Activated T-cell treated with anti-CD3 and anti-CD28 coated beads, Interleukin-2, amount 50 U/mL, for 4 hours (primary cell): ENCODE measurements around the gene RBCK1. TPM values are rescaled to one million over a fixed set of nuclear protein-coding genes. Genes with fewer than 3 reads are reported as not detected.

Experiments
- ATAC-seq, 2 donors: fragments of 200-7000 bp; cut with Tn5 transposase; one replicate each; pipeline ENCODE4 v1.10.0; 2021
- DNase-seq: peaks from one replicate; pipeline ENCODE4 v3.0.0-alpha.2; 2020
- H3K27me3 Mint-ChIP-seq: one replicate; pipeline ENCODE4 v1.8.0; 2021; ENCODE audit warnings: low read depth, mixed read lengths
- H3K36me3 Mint-ChIP-seq: one replicate; pipeline ENCODE4 v1.8.0; 2022; ENCODE audit warnings: mixed read lengths; ENCODE audit not compliant: insufficient read depth
- H3K4me1 Mint-ChIP-seq: one replicate; pipeline ENCODE4 v1.8.0; 2021; ENCODE audit warnings: low read depth, mixed read lengths
- H3K4me3 Mint-ChIP-seq: one replicate; pipeline ENCODE4 v1.8.0; 2021; ENCODE audit warnings: mild to moderate bottlenecking, moderate library complexity, mixed read lengths
- H3K9me3 Mint-ChIP-seq: one replicate; pipeline ENCODE4 v1.8.0; 2021; ENCODE audit warnings: mixed read lengths
- total RNA-seq, 3 donors: library from RNA; stranded (reverse); gene quantifications; one replicate each; pipeline ENCODE4 v1.2.1, GENCODE V29; 2021

Gene RBCK1
- total RNA-seq, 3 donors from 2014 or later, result 87.1 to 104 (median 103) TPM

GRCh38 chr20:415820-416322 is 7.8 kb downstream of the RBCK1 start:
- H3K4me1 Mint-ChIP-seq, result peaks cover 39% of the 10 kb centered on the region
- H3K36me3 Mint-ChIP-seq, result peaks cover 35% of the 10 kb centered on the region
- no peak for ATAC-seq
- DNase-seq, result no peak
- no peak overlapping the region for H3K4me3 Mint-ChIP-seq
- no peaks in the 10 kb centered on the region for H3K27me3 Mint-ChIP-seq
- no peaks in the 10 kb centered on the region for H3K9me3 Mint-ChIP-seq

GRCh38 chr20:416950-417800 is 9.1 kb downstream of the RBCK1 start:
- H3K9me3 Mint-ChIP-seq, result no peaks in the 10 kb centered on the region
- H3K36me3 Mint-ChIP-seq, result peaks cover 34% of the 10 kb centered on the region
- no peaks in the 10 kb centered on the region for H3K27me3 Mint-ChIP-seq

GRCh38 chr20:417801-418342 is 9.8 kb downstream of the RBCK1 start:
- DNase-seq, result no peak
- H3K36me3 Mint-ChIP-seq, result peaks cover 33% of the 10 kb centered on the region

More at GRCh38 chr20:416950-417800, 9.1 kb downstream of the RBCK1 start:
- ATAC-seq, result no peak
- DNase-seq, result no peak
- Mint-ChIP-seq H3K4me3 (no peak overlapping the region), H3K4me1 (peaks cover 28% of the 10 kb centered on the region)

GRCh38 chr20:418858-419365 is 10.8 kb downstream of the RBCK1 start:
- no peak for ATAC-seq

More at GRCh38 chr20:417801-418342, 9.8 kb downstream of the RBCK1 start:
- no peaks in the 10 kb centered on the region for H3K27me3 Mint-ChIP-seq
- peaks cover 24% of the 10 kb centered on the region for H3K4me1 Mint-ChIP-seq
- no peaks in the 10 kb centered on the region for H3K9me3 Mint-ChIP-seq
- no peak overlapping the region for H3K4me3 Mint-ChIP-seq
- no peak for ATAC-seq

GRCh38 chr20:419556-420165 is 11.6 kb downstream of the RBCK1 start:
- Mint-ChIP-seq H3K27me3 (no peaks in the 10 kb centered on the region), H3K4me3 (no peak overlapping the region), H3K36me3 (peaks cover 35% of the 10 kb centered on the region), H3K9me3 (no peaks in the 10 kb centered on the region), H3K4me1 (peaks cover 13% of the 10 kb centered on the region)
- DNase-seq, result no peak
- no peak for ATAC-seq

More at GRCh38 chr20:418858-419365, 10.8 kb downstream of the RBCK1 start:
- DNase-seq, result no peak
- Mint-ChIP-seq H3K9me3 (no peaks in the 10 kb centered on the region), H3K36me3 (peaks cover 28% of the 10 kb centered on the region), H3K27me3 (no peaks in the 10 kb centered on the region), H3K4me3 (no peak overlapping the region), H3K4me1 (peaks cover 13% of the 10 kb centered on the region)

GRCh38 chr20:420166-420620 is 12.1 kb downstream of the RBCK1 start:
- peaks cover 36% of the 10 kb centered on the region for H3K36me3 Mint-ChIP-seq

GRCh38 chr20:420721-421574 is 12.8 kb downstream of the RBCK1 start:
- ATAC-seq (no peak), DNase-seq (no peak)
- peaks cover 32% of the 10 kb centered on the region for H3K36me3 Mint-ChIP-seq
- peaks cover 7% of the 10 kb centered on the region for H3K4me1 Mint-ChIP-seq
- H3K27me3 Mint-ChIP-seq, result no peaks in the 10 kb centered on the region
- no peaks in the 10 kb centered on the region for H3K9me3 Mint-ChIP-seq
- H3K4me3 Mint-ChIP-seq, result no peak overlapping the region

More at GRCh38 chr20:420166-420620, 12.1 kb downstream of the RBCK1 start:
- DNase-seq (no peak), ATAC-seq (no peak)
- Mint-ChIP-seq H3K4me1 (peaks cover 12% of the 10 kb centered on the region), H3K9me3 (no peaks in the 10 kb centered on the region), H3K4me3 (no peak overlapping the region), H3K27me3 (no peaks in the 10 kb centered on the region)

GRCh38 chr20:421685-422250 is 13.7 kb downstream of the RBCK1 start:
- DNase-seq, result no peak
- H3K4me3 Mint-ChIP-seq, result no peak overlapping the region
- no peak for ATAC-seq
- H3K27me3 Mint-ChIP-seq, result no peaks in the 10 kb centered on the region
- no peaks in the 10 kb centered on the region for H3K9me3 Mint-ChIP-seq
- H3K36me3 Mint-ChIP-seq, result peaks cover 34% of the 10 kb centered on the region
- peaks cover 11% of the 10 kb centered on the region for H3K4me1 Mint-ChIP-seq

- ATAC-seq, result no peak
- peaks cover 30% of the 10 kb centered on the region for H3K36me3 Mint-ChIP-seq
Measured at GRCh38 chr20:426566-426965, 18.5 kb downstream of the RBCK1 start.

GRCh38 chr20:427401-427800 is 19.3 kb downstream of the RBCK1 start:
- DNase-seq, result no peak
- H3K4me3 Mint-ChIP-seq, result no peak overlapping the region
- H3K9me3 Mint-ChIP-seq, result no peaks in the 10 kb centered on the region
- H3K27me3 Mint-ChIP-seq, result no peaks in the 10 kb centered on the region
- H3K4me1 Mint-ChIP-seq, result peaks cover 17% of the 10 kb centered on the region
- H3K36me3 Mint-ChIP-seq, result peaks cover 24% of the 10 kb centered on the region
- no peak for ATAC-seq

More at GRCh38 chr20:426566-426965, 18.5 kb downstream of the RBCK1 start:
- Mint-ChIP-seq H3K4me3 (no peak overlapping the region), H3K4me1 (peaks cover 13% of the 10 kb centered on the region), H3K9me3 (no peaks in the 10 kb centered on the region), H3K27me3 (no peaks in the 10 kb centered on the region)
- DNase-seq, result no peak

- H3K4me3 Mint-ChIP-seq, result no peak overlapping the region
- peaks cover 23% of the 10 kb centered on the region for H3K4me1 Mint-ChIP-seq
- no peaks in the 10 kb centered on the region for H3K27me3 Mint-ChIP-seq
- DNase-seq (no peak), ATAC-seq (no peak)
- H3K36me3 Mint-ChIP-seq, result peaks cover 24% of the 10 kb centered on the region
- H3K9me3 Mint-ChIP-seq, result no peaks in the 10 kb centered on the region
Measured at GRCh38 chr20:427849-428657, 20.0 kb downstream of the RBCK1 start.

GRCh38 chr20:428658-429200 is 20.6 kb downstream of the RBCK1 start:
- DNase-seq, result no peak
- ATAC-seq, result no peak
- no peaks in the 10 kb centered on the region for H3K27me3 Mint-ChIP-seq
- H3K4me1 Mint-ChIP-seq, result peaks cover 30% of the 10 kb centered on the region
- H3K4me3 Mint-ChIP-seq, result no peak overlapping the region
- no peaks in the 10 kb centered on the region for H3K9me3 Mint-ChIP-seq
- H3K36me3 Mint-ChIP-seq, result peaks cover 28% of the 10 kb centered on the region
